ENCODE measurements around the gene KIF5A.
A peak's percentile ranks its signal among the peaks of the same experiment; 100 is the strongest.
"Not testable (repeated sequence)": the region's sequence is repeated elsewhere in the genome, so short reads cannot be mapped to it uniquely, and the experiment has no call there.

The KIF5A gene

DNA sequence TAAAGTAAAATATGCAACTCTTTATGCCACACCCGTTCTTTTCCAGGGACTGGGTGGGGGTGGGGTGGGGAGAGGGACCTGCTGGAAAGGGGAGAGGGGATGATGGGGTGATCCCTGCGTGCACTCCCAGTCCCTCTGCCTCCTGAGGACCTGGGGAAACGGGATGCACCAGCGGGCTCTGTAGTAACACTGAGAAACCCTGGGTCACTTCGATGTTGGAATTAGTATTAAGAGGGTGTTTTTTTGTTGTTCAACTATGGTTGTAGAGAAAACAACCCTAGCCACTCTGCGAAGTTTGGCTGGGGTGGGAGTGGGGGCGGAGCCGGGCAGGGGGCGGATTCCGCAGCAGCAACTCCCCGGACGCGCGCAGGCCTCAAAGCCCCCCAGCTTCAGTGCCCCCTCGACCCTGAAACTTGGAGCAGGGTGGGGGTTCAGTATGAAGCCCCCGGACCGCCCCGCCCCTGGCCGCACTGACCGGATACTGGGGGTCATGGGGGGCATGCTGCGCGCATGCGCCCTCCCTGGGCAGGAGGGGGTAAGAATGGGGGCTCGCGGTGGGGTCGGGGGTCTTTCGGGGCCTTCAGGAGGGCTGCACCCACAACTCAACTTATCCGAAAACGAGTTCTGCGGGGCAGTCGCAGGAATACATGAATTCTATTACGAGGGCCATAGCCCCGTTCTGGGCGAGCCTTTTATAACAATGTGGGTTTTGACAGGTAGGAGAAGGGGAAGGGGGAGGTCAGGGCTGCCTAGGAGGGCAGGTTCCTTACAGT is 60.1 kb downstream of the KIF5A start:
- DNase-seq: no peak

DNA sequence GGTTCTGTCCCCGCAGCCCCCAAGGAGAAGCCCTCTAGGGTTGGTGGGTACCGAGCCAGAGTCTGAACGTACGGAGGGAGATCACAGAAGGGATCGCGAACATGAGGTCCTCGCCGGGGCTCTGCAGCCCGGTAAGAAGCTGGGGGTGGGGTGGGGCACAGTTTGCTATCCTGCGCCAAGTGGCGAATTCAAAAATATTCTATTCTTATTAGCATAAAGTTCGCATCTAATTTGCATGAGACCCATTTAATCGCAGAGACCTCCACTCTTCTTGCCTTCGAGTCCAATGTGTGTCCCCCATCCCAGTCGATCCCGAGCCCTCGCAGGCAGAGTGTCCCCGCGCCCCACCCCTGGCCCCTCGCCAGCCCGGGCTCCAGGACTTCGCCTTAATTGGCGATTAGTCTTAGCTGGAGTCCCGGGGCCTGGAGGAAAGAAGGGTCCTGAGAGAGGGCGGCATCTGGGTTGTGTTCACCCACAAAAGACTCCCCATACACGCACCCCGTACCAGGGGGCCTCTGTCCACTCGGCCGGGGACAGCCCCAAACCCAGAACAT is 60.8 kb downstream of the KIF5A start:
- DNase-seq: no peak

DNA sequence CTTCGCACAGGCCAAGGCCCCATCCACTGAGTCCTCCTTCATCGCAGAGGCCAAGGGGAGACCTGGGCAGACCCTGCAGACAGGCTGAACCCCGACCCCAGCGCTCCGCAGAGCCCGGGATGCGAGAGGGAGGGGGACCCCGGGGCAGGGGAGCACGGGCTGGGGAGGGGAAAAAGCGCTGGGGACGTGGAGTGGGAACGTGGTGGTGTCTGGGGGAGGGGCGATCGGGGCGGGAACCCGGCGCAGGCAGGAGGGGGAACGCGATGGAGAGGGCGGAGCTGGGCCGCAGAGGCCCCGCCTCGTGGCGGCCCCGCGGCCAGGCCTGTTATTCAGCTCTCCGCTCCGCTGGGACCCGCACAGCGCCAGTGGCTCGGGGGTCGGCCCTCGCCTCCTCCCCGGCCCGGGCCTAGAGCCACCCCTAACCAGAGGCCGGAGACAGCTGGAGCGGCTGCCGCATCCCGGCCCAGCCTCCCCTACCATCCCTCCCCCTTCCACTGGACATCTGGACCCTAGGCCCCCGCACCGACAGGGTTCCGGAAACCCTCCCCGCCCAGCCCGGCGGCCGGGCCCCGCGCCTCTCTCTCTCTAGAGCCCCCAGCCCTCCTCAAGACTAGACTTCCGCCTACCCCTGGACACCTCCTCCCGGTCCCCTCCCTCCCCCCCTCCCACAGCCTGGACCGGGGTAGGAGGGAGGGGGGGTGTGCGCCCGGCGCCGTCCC is 61.4 kb downstream of the KIF5A start, which contains the start of gene ARHGEF25:
TSS of gene ARHGEF25 (plus strand) at position 328 of the 719 bp plus-strand sequence. CDS start 460 bp downstream, outside the sequence.
- peak; percentile 47 for DNase-seq

DNA sequence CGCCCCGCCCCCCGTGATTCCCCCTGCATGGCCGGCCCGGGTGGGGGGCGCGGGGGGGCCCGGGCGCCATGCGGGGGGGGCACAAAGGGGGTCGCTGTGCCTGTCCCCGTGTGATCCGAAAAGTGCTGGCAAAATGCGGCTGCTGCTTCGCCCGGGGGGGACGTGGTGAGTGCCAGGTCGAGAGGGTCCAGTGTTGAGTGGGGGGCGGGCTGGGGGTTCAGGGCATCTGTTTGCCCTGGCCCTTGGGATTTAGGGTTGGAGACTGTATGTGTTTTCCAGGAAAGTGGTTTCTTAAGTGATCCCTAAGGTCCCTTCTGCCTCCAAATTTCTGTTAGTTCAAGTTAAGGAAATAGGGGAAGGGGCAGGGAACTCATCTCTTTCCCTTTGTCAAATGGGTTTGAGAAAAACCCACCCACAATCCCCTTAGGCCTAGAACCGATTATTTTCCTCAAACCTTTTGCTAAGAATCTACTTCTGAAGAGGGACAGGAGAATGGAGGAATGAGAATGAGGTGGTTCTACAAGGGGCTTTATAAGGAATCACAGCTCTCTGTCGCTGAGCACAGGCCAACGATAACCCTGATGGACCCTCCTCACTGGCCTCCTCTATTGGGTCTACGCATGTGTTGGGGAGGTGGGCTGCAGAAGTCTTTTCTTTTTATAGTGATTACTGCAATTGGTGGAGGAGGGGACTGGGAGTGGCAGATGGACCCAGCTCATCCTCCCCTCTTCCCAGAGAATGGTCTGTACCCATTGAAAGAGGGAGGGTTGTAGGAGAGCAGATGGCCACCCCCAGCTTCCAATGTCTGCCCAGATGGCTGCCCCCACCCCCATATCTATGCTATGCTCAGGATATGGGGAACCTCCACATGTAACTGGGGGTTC is 62.2 kb downstream of the KIF5A start:
- DNase-seq: no peak

DNA sequence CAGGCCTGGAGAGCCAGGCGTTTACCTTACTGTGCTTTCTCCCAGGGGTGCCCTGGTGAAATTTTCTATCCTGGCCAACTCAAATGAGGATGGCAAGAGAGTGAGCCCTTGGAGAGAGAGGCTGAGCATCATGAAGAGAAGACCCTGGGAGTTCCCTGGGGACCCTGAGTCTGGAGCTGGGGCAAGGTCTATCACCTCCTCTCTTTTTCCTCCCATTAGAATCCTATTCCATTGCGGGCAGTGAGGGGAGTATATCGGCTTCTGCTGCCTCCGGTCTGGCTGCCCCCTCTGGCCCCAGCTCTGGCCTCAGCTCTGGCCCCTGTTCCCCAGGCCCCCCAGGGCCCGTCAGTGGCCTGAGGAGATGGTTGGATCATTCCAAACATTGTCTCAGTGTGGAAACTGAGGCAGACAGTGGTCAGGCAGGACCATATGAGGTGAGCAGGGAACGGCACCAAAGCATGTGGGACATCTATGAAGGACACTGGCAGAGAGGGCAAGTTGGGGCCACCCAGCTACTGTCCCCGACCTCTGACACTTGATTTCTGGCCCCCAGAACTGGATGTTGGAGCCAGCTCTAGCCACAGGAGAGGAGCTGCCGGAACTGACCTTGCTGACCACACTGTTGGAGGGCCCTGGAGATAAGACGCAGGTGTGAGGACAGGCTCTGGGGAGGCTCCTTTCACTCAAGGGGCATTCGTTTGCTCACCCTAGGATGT is 63.0 kb downstream of the KIF5A start:
- DNase-seq: no peak

DNA sequence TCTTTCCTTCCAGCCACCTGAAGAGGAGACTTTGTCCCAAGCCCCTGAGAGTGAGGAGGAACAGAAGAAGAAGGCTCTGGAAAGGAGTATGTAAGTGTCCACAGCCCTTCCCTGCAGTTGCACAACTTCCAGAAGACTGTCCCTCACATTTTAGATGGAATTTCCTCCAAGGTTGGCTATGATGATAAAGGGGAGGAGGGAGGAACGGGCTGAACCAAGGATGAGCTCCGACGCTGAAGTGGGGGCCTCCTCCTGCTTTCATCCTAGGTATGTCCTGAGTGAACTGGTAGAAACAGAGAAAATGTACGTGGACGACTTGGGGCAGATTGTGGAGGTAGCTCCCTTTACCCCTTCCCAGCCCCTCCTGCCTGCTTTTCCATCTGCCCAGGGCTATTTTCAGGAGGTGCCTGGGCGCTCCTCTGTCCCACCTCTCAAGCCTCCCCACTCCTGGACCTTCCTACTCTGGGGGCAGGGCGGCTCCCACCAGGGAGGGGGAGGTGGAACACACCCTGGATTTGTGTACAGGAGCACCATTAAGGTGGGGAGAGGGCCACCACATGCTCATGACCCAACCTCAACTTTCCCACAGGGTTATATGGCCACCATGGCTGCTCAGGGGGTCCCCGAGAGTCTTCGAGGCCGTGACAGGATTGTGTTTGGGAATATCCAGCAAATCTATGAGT is 63.7 kb downstream of the KIF5A start:
- no peak for DNase-seq

DNA sequence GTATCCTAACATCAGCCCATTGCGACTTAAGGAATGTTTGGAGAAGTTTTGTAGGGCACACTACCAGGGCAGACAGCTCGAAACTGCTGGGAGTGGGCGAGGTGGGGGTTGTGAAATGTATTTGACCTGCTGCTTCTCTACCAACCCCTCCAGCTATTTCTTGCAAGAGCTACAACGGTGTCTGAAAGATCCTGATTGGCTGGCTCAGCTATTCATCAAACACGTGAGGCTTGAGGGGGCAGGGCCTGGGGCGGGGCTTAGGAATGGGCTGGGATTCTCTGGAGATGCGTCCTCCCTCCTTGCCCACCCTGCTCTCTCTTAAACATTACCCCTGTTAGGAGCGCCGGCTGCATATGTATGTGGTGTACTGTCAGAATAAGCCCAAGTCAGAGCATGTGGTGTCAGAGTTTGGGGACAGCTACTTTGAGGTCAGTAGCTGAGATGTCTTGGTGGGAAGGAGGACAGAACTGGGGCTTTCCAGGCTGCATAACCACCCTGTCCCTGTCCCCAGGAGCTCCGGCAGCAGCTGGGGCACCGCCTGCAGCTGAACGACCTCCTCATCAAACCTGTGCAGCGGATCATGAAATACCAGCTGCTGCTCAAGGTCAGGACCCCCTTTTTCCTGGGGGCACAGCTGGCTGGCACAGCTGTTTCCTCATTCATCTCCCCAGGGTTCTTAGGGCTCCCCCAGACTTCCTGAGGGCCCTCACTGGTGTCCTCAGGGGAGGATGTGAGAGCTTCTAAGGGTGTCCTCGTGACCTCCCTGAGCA is 64.5 kb downstream of the KIF5A start:
- DNase-seq: no peak

DNA sequence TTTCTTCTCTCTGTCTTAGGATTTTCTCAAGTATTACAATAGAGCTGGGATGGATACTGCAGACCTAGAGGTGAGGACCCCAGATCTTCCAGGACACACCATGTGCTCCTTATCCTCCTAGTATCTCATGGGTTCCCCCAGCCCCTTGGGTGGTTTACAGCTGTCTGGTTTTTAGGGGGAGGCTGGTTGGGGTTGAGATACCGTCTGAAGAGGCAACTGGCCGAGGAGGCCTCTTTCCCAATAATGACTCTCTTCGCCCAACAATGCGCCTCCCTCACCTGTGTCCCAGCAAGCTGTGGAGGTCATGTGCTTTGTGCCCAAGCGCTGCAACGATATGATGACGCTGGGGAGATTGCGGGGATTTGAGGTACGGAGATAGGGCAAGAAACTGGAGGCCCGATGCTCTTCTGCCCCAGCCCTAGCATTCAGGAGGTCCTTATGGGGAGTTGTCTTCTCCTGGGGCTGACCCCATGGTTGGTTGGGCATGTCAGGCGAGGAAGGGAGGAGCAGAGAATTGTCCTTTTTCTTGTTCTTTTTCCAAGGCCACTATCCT is 65.2 kb downstream of the KIF5A start:
- no peak for DNase-seq

DNA sequence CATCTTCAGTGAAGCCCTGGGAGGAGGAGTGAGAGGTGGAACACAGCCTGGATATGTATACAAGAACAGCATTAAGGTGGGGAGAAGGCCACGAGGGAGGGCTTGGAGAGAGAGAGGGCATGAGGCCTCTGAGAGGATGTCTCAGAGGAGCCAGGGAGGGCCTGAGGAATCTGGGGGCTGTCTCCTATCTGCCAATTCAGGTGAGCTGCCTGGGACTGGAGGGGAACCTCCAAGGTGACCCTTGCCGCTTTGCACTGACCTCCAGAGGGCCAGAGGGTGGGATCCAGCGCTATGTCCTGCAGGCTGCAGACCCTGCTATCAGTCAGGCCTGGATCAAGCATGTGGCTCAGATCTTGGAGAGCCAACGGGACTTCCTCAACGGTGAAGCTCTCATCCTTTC is 65.8 kb downstream of the KIF5A start:
- no peak for DNase-seq

DNA sequence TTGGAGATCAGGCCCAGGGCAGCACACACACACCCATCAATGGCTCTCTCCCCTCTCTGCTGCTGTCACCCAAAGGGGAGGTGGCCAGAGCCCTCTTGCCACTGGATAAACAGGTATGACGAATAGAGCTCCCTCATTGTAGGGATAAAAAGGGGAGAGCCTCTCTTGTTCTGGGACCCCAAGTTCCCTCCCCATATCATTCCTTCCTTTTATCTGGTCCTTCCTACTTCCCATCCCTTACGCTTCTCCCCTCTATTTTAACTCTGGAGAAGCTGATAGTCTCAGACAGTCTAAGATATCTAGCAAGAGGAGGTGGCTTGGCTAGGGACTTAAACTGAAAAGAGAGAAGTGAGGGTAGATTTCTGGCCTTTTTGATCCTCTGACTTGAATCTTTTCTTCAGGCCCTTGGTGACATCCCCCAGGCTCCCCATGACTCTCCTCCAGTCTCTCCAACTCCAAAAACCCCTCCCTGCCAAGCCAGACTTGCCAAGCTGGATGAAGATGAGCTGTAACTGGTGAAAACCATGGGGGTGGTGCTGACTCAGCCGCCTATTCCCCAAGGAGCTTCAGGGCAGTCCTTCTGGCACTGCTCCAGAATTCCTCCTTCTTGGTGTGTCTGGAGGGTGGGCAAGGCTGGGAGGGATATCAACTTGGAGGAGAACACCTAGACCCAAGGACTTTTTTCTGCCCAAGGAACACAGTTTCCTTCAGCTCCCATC is 66.7 kb downstream of the KIF5A start:
- DNase-seq: no peak

DNA sequence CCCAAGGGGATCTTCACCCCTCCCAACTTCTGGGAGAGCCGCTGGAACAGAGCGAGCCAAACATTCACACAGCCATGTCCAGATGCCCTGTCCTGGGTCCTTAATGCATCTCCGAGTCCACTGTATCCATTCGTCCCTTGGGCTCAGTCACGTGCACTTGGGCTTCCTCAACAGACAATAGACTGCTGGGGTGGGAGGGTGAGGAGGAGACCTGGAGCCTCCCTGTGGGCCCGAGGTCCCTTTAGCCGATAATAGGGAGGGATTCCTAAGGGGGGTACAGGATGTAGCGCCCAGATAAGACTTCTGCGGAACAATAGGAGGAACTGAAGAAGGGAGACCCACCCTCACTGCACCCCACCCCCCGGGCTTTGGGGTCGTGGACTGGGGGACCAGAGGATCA is 68.1 kb downstream of the KIF5A start:
- DNase-seq: no peak

DNA sequence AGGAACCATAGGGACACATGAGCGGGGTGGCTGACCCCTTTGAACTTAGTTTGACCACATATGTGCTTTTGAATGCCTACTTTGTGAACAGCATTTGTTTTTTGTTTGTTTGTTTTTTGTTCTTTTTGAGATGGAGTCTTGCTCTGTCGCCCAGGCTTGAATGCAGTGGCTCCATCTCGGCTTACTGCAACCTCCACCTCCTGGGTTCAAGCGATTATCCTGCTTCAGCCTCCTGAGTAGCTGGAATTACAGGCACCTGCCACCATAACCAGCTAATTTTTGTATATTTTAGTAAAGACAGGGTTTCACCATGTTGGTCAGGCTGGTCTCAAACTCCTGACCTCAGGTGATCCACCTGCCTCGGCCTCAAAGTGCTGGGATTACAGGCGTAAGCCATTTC is 68.6 kb downstream of the KIF5A start:
- DNase-seq: not testable (repeated sequence)

DNA sequence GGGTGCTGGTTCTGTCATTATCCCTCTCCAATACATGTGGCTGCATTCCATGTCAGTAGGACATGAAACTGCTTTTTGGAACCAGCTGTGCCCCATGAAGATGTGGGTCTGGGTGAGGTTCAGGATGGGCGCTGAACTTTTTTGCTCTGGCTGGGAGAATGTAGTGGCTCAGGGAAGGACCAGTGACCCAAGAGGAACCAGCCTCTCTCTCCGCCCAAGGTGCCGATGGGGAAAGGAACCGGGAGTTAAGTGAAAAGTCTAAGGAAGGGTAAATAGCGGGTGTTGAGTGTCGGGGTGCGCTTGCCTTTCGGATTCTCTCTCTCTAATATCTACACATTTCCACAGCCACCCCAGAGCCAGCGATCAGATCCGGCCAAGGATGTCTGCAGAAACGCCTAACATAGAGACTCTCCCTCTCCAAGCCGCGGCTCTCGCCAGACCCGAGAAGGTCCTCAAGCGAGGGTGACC is 69.2 kb downstream of the KIF5A start:
- DNase-seq: no peak

DNA sequence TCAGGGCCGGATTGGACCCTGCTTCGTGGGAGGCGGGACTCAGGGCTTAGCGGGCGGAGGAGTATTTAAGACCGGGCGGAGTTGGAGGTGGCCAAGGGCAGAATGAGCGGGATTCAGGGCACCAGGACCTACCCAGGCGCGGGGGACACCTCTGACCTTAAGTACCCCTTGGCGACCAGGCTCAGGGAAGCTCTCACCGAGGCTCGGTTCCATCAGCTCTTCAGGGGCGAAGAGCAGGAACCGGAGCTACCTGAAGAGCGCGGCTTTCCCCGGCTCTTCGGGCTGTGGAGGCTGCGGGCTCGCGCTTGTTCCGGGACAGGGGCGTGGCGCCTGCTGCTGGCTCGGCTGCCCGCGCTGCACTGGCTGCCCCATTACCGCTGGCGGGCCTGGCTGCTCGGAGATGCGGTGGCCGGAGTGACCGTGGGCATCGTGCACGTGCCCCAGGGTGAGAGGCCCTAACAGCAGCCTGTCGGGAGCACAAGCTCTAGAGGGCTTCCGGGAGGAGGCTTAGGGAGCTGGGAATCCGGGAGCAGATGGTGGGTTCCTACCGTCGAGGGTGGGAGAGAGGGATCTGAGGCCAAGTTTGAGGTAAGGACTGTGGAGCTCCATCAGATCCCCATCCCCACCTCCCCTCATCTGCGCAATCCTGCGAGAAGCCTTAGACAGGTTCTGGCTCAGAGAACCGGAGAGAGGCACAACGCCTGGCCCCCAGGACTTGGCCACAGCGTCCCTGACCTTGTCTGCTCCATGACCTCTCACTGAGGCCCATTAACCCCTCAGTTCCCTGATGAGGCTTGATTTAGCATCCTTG is 69.8 kb downstream of the KIF5A start:
- no peak for DNase-seq

DNA sequence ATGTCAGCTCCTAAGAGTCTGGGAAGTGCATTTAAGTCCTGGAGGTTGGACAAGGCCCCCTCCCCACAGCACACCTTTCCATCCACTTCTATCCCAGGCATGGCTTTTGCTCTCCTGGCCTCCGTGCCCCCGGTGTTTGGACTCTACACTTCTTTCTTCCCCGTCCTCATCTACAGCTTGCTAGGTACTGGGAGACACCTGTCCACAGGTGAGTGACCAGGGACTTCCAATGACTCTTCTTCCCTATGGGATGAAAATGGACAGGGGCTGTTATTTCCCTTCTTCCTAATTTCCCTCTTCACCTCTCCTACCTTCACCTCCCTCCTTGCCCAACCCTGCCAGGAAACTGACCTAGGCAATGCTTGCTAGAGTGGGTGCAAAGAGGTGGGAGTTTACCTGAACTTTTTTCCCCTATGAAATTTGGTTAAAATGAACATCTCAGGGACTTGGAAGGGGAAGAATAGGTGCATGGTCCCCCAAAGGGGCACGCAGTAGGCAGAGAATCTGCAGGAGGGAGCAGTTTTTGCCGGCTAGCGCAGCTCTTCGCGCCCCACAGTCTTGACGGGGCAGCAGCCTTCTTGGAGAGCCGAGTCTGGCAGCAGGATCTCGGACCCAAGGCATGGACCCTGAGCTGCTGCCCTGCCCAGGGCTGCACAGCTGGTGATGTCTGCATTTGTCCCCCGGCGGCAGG is 70.5 kb downstream of the KIF5A start:
- DNase-seq: no peak

DNA sequence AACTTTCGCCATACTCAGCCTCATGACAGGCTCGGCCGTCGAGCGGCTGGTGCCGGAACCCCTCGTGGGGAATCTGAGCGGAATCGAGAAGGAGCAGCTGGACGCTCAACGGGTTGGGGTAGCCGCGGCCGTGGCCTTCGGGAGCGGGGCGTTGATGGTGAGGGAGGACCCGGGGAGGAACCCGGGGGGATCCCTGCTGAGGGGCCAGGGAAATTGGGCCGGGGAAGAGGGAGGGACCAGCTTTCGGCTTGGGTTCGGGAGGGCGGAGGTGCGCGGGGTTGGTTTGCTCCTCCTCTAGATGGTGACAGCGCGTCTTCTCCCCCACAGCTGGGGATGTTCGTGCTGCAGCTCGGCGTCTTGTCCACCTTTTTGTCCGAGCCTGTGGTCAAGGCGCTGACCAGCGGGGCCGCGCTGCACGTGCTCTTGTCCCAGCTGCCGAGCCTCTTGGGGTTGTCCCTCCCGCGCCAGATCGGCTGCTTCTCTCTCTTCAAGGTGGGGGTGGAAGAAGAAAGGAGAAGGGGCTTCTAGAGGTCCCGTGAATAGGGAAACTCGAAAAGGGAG is 71.2 kb downstream of the KIF5A start:
- no peak for DNase-seq

DNA sequence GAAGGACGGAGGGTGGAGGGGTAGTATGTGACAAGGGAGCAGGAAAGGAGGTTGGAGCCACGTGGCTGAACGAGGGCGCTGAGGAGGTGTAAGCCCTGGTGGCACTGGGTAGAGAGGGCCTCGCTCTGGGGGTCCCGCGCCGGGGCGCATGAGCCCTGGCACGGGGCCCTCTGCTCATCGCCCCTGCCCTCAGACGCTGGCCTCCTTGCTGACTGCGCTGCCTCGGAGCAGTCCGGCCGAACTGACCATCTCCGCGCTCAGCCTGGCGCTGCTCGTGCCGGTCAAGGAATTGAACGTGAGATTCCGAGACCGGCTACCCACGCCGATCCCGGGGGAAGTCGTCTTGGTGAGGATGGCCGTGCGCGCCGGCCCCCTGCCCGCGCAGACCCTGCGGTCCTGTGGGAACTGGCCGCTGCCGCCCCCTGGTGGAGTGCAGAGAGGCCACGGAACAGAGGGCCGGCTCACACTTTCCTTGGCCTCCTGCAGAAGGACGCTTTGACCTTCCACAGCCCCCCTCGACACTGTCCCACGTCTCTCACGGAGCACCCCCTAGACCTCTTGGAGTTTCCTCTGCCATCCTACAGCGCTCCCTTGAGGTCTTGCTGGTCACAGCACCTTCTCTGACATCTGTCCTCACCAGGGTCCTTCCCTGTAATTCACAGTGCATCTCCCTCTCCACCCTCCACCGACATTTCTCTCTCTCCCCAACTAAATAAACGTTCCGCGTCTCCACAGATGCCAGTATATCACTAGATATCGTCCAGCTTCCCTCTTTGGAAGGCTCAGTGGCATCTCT is 71.9 kb downstream of the KIF5A start:
- peak; percentile 25 for DNase-seq

All from NCI-H774 (cell line).